ENCODE data around the gene LARGE1. TPM values are rescaled to one million over a fixed set of nuclear protein-coding genes. Genes with fewer than 3 reads are reported as not detected.

LARGE1 gene
- total RNA-seq, 6 experiments from 2014 or later: 12.2 to 28.3 (median 15.2) TPM

DNA sequence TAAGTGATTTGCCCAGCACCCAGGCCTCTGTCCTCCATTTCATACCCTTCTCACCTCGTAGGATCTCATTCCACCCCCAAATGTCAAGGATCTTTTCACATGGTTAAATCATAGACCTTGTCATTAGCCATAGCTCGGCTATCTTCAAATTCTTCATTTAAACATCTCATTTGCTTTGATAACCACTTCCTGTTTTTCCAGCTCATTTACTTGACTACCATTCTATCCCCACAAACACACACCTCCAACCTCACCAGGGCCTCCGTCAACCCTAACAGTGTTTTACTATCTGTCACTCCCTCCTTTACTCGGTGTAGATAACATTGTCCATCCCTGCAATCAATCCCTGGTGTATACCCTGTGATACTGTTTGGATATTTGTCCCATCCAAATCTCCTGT is 36.8 kb upstream of the LARGE1 start:
- Histone ChIP-seq H3K9me3 (no peaks in the 10 kb centered on the region), H3K36me3 (no peaks in the 10 kb centered on the region), H3K27ac (no peak overlapping the region), H3K27me3 (no peaks in the 10 kb centered on the region), H3K4me1 (no peaks in the 10 kb centered on the region), H3K4me3 (no peak overlapping the region)
- no peak for ATAC-seq
- intact Hi-C loops (cut with DNase I): no loop called here
- WGBS (ENCODE audit: insufficient coverage, low coverage, low lambda C conversion rate, missing lambda C conversion rate): 81% methylated on average over 2 of the region's 4 CpGs
- DNase-seq: no peak
- TF ChIP-seq, protein P1, sequence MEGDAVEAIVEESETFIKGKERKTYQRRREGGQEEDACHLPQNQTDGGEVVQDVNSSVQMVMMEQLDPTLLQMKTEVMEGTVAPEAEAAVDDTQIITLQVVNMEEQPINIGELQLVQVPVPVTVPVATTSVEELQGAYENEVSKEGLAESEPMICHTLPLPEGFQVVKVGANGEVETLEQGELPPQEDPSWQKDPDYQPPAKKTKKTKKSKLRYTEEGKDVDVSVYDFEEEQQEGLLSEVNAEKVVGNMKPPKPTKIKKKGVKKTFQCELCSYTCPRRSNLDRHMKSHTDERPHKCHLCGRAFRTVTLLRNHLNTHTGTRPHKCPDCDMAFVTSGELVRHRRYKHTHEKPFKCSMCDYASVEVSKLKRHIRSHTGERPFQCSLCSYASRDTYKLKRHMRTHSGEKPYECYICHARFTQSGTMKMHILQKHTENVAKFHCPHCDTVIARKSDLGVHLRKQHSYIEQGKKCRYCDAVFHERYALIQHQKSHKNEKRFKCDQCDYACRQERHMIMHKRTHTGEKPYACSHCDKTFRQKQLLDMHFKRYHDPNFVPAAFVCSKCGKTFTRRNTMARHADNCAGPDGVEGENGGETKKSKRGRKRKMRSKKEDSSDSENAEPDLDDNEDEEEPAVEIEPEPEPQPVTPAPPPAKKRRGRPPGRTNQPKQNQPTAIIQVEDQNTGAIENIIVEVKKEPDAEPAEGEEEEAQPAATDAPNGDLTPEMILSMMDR (IDR thresholded peaks at IDR 0.05): no peak
- no peak for TF ChIP-seq POLR2A (IDR thresholded peaks at IDR 0.05)

DNA sequence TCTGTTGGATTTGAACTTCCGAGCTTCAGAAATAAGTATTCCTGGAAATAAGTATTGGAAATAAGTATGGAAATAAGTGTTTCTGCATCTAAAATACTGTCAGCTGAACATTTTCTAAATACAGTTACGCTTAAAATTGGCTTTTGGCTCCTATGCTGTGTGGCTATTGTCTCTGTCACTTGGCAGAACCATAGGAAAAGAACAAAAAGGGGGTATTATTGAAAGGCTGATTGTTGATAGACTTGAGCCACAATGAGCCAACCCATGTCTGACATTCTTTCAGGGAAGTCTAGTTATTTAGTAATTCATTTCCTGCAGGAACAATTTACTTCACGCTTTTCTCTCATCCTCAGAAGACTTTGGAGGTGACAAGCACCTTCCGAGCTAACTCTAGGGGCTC is 32.5 kb upstream of the LARGE1 start:
- Histone ChIP-seq H3K4me3 (no peak overlapping the region), H3K36me3 (no peaks in the 10 kb centered on the region), H3K27me3 (no peaks in the 10 kb centered on the region), H3K27ac (no peak overlapping the region), H3K4me1 (no peaks in the 10 kb centered on the region), H3K9me3 (no peaks in the 10 kb centered on the region)
- TF ChIP-seq, protein P1 (IDR thresholded peaks at IDR 0.05): no peak
- TF ChIP-seq POLR2A (IDR thresholded peaks at IDR 0.05): no peak
- 77% methylated on average over 4 of the region's 4 CpGs for WGBS (ENCODE audit: insufficient coverage, low coverage, low lambda C conversion rate, missing lambda C conversion rate)
- DNase-seq (no peak), ATAC-seq (no peak)
- intact Hi-C loops (cut with DNase I): no loop called here

DNA sequence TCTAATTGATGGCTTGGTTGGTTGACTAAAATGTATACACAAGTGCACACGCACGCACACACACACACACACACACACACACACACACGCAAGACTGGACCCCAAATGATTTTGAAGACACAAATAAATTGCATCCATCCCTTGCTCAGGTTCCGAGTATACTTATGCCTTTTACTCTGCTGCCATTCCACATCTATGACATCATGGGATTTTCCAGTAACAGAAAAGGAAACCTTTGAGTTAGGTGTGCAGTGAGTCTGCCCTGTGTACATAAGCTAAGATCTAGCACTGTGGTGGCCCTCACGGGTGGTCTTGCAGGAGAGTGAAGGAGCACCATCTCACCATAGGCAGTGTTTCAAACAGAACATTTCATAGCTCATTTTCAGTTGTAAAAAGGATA is 20.5 kb upstream of the LARGE1 start:
- Histone ChIP-seq H3K27ac (no peak overlapping the region), H3K4me3 (no peak overlapping the region), H3K4me1 (no peaks in the 10 kb centered on the region), H3K9me3 (no peaks in the 10 kb centered on the region), H3K36me3 (no peaks in the 10 kb centered on the region), H3K27me3 (no peaks in the 10 kb centered on the region)
- WGBS (ENCODE audit: insufficient coverage, low coverage, low lambda C conversion rate, missing lambda C conversion rate): 52% methylated on average over 5 of the region's 5 CpGs
- ATAC-seq (peak in 1 of 4 donors; percentile 48), DNase-seq (no peak)
- TF ChIP-seq POLR2A (IDR thresholded peaks at IDR 0.05): no peak
- TF ChIP-seq, protein P1 (IDR thresholded peaks at IDR 0.05): no peak
- intact Hi-C loops (cut with DNase I): no loop called here

DNA sequence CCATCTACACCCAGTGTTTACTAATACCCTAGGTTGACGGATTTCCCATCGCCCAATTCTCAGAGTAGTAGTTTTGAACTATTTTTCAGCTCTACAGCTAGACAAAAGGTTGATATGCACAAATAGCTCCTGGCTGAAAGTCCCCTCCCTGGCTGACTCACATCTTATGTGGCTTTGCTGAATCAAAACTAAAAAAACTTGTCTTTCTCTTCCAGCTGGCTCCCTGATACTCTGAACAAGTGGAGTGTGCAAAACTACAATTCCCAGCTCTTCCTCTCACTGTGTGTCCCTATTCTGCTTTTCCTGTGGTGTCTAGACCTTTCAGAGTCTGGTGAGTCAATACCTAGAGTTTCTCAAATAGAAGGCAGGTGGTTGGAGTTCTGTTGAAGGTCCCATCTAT is 12.7 kb upstream of the LARGE1 start:
- 82% methylated on average over 2 of the region's 2 CpGs for WGBS (ENCODE audit: insufficient coverage, low coverage, low lambda C conversion rate, missing lambda C conversion rate)
- ATAC-seq (no peak), DNase-seq (no peak)
- intact Hi-C loops (cut with DNase I): loop anchor here in 1 of 2 donors (10.0 kb wide), 1 partner anchor 172 kb away; no protein-coding TSS in a partner anchor
- Histone ChIP-seq H3K27me3 (no peaks in the 10 kb centered on the region), H3K9me3 (no peaks in the 10 kb centered on the region), H3K4me1 (no peaks in the 10 kb centered on the region), H3K27ac (no peak overlapping the region), H3K4me3 (no peak overlapping the region), H3K36me3 (no peaks in the 10 kb centered on the region)
- TF ChIP-seq, protein P1 (IDR thresholded peaks at IDR 0.05): no peak
- no peak for TF ChIP-seq POLR2A (IDR thresholded peaks at IDR 0.05)

DNA sequence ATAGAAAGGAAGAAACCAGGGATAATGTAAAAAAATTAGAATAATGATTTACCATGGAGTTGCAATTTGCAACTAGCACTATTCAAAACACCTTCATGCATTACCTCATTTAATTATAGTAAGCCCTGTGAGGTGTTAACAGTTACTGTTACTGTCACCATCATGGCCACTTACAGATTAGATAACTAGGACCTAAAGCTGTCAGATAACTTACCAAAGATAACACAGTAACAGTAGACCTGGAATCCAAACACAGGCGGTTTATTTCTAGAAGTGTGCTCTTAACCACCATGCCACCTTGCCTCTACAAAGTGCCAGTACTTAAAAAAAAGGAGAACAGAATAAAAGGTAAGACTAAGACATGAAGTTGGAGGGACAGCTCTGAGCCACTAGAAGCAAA is 11.1 kb upstream of the LARGE1 start:
- Histone ChIP-seq H3K9me3 (no peaks in the 10 kb centered on the region), H3K27ac (no peak overlapping the region), H3K4me3 (no peak overlapping the region), H3K27me3 (no peaks in the 10 kb centered on the region), H3K36me3 (no peaks in the 10 kb centered on the region), H3K4me1 (no peaks in the 10 kb centered on the region)
- 100% methylated on average over 1 of the region's 1 CpG for WGBS (ENCODE audit: insufficient coverage, low coverage, low lambda C conversion rate, missing lambda C conversion rate)
- ATAC-seq (no peak), DNase-seq (no peak)
- intact Hi-C loops (cut with DNase I): loop anchor here in 1 of 2 donors (10.0 kb wide), 1 partner anchor 173 kb away; no protein-coding TSS in a partner anchor
- TF ChIP-seq POLR2A (IDR thresholded peaks at IDR 0.05): no peak
- TF ChIP-seq, protein P1 (IDR thresholded peaks at IDR 0.05): no peak
